IPS DF 4.7 (cell line): ENCODE results near the gene BIRC7.

Source experiments
- DNase-seq: peaks from one replicate; pipeline ENCODE4 v3.0.0-alpha.2; 2013; ENCODE audit warnings: low spot score; ENCODE audit errors: extremely low read depth

BIRC7 gene

GRCh38 chr20:63280371-63280770 lies 44.7 kb downstream of the BIRC7 start:
- DNase-seq: no peak

- DNase-seq: no peak
These were observed 45.3 kb downstream of the BIRC7 start for GRCh38 chr20:63280929-63281545.

GRCh38 chr20:63281742-63282665 lies 46.3 kb downstream of the BIRC7 start:
- no peak for DNase-seq

GRCh38 chr20:63282946-63283345 lies 47.2 kb downstream of the BIRC7 start:
- no peak for DNase-seq

GRCh38 chr20:63283397-63284082 lies 47.8 kb downstream of the BIRC7 start:
- no peak for DNase-seq

GRCh38 chr20:63284083-63284440 lies 48.4 kb downstream of the BIRC7 start:
- no peak for DNase-seq

- no peak for DNase-seq
These were observed 48.8 kb downstream of the BIRC7 start for GRCh38 chr20:63284544-63284949.

- no peak for DNase-seq
These were observed 49.3 kb downstream of the BIRC7 start for GRCh38 chr20:63284981-63285524.

- no peak for DNase-seq
These were observed 50.2 kb downstream of the BIRC7 start for GRCh38 chr20:63285636-63286615.

GRCh38 chr20:63286781-63287696 lies 51.3 kb downstream of the BIRC7 start:
- no peak for DNase-seq

GRCh38 chr20:63287697-63288580 lies 52.2 kb downstream of the BIRC7 start:
- DNase-seq: no peak

GRCh38 chr20:63288581-63289251 lies 53.0 kb downstream of the BIRC7 start:
- DNase-seq: no peak

- DNase-seq: no peak
These were observed 53.8 kb downstream of the BIRC7 start for GRCh38 chr20:63289311-63290135.
